GM12878 (cell line): ENCODE measurements around the gene MRRF. TPM values are rescaled to one million over a fixed set of nuclear protein-coding genes. Genes with fewer than 3 reads are reported as not detected.

Experiments
- BCL11A ChIP-seq: IDR thresholded peaks from 2 replicates; pipeline ENCODE4 v1.6.1; 2011; ENCODE audit warnings: low read depth, low read length
- EZH2 ChIP-seq: IDR thresholded peaks from 2 replicates; pipeline ENCODE4 v1.6.1; 2012; ENCODE audit warnings: low read depth, mild to moderate bottlenecking, control low read depth, inconsistent platforms, low read length, borderline replicate concordance; ENCODE audit not compliant: control insufficient read depth
- HDAC6 ChIP-seq: fragments of 200-600 bp; sonication (generic); IDR thresholded peaks from one replicate; pipeline ENCODE4 v1.8.0; 2017; ENCODE audit warnings: antibody characterized with exemption; ENCODE audit not compliant: unreplicated experiment
- IRF4 ChIP-seq: IDR thresholded peaks from 2 replicates; pipeline ENCODE4 v1.6.1; 2011; ENCODE audit warnings: low read depth, low read length
- KLF5 ChIP-seq: fragments of 450-650 bp; IDR thresholded peaks from 2 replicates; pipeline ENCODE4 v1.6.1; 2014; ENCODE audit warnings: mild to moderate bottlenecking; ENCODE audit not compliant: partially characterized antibody
- NRF1 ChIP-seq: conservative IDR thresholded peaks from 2 replicates; pipeline ENCODE4 v1.6.1; 2011; ENCODE audit warnings: mild to moderate bottlenecking, low read depth, low read length, improper control_type of control experiment
- PAX5 ChIP-seq: IDR thresholded peaks from 2 replicates; pipeline ENCODE4 v1.6.1; 2011; ENCODE audit warnings: low read depth, low read length, borderline replicate concordance
- POLR2AphosphoS5 ChIP-seq: IDR thresholded peaks from 2 replicates; pipeline ENCODE4 v1.6.1; 2011; ENCODE audit warnings: mild to moderate bottlenecking, low read length, inconsistent platforms
- RFX5 ChIP-seq: IDR thresholded peaks from 2 replicates; pipeline ENCODE4 v1.6.1; 2011; ENCODE audit warnings: low read depth, low read length, improper control_type of control experiment
- SRF ChIP-seq, 2 experiments: IDR thresholded peaks; 2 replicates each; pipeline ENCODE4 v1.6.1; 2011; ENCODE audit warnings: low read depth in 2 of 2, low read length in 2 of 2, mild to moderate bottlenecking in 1 of 2, moderate library complexity in 1 of 2
- ZNF207 ChIP-seq: fragments of 450-650 bp; IDR thresholded peaks from 2 replicates; pipeline ENCODE4 v1.6.1; 2014; ENCODE audit warnings: antibody characterized with exemption, mild to moderate bottlenecking, borderline replicate concordance
- ZZZ3 ChIP-seq: IDR thresholded peaks from 2 replicates; pipeline ENCODE4 v1.6.1; 2011; ENCODE audit warnings: low read depth; ENCODE audit not compliant: control insufficient read depth, insufficient read length
- polyA plus RNA-seq, 11 experiments: library from polyadenylated mRNA; depleted of rRNA in 4 of 11; unstranded in 6 of 11; stranded (reverse) in 5 of 11; fragments of >200 nt; fragmentation: Nextera tagmentation in 4 of 11; fragmentation: Illumina TruSeq in 1 of 11; extraction: Ambion mirVana in 4 of 11; extraction: Trizol in 1 of 11; gene quantifications; 1 replicate in 1 of 11; 2 replicates in 10 of 11; pipeline versions ENCODE4 v1.2.1 to v1.2.3, GENCODE V29; 2011 to 2016; ENCODE audit warnings: inconsistent platforms in 2 of 11, missing spikeins in 2 of 11, low read depth in 1 of 11
- total RNA-seq, 4 experiments: library from RNA; depleted of rRNA in 3 of 4; stranded (reverse); fragments of >200 nt in 3 of 4; fragmentation: Illumina TruSeq in 1 of 4; extraction: Trizol in 1 of 4; gene quantifications; 2 replicates each; pipeline versions ENCODE4 v1.2.1 to v1.2.3, GENCODE V29; 2013 to 2021
- TF ChIP-seq, protein P1 (sequence below): fragments of 450-650 bp; IDR thresholded peaks from 2 replicates; pipeline ENCODE4 v1.6.1; 2017; ENCODE audit warnings: borderline replicate concordance
- TF ChIP-seq, protein P2 (sequence below): IDR thresholded peaks from 2 replicates; pipeline ENCODE4 v1.6.1; 2012; ENCODE audit warnings: low read depth, low read length, improper control_type of control experiment

The MRRF gene
- total and polyA plus RNA-seq, 10 of the 15 experiments (the other 5 are each of a cell fraction or from before 2014, with no cell fraction given), result 64.8 to 112 (median 76.4) TPM

DNA sequence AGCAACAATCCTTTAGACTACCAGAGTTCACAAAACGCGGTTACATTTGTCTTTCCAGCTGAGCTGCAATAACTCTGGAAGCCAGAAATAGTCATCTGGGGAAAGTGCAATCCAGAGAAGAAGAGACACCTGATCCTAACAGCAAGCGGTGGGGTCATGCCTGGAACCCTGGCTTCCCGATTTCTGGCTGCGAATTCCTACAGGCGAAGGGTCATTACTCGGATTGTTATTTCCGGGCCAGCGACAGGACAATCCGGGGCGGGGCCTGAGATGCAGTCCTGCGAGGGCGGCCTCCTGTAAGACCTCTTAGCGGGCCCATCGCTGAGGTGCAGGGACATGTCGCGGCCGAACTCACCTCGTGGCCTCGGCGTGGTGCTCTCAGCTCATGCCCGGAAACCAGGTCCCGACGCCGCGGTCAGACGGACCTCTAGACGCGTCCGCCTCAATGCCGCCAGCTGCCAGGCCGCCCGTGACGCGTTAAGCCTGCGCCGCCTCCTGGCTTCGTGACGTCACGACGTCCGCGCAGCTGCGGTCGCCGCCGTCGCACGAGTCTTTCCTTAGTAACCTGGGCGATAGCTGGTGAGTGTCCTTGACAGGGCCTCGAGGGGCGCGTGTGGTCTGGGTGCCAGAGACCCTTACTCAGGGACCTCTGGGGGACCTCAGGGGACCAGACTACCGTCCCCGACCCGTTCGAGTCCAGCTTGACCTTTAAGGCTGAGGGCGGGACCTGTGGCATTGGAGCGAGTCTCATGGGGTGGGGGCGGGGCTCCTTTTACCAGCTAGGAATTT lies at the start of gene MRRF, which contains the start of gene RBM18 (continued):
- TF ChIP-seq NRF1 (no peak), HDAC6 (no peak), EZH2 (no peak), BCL11A (no peak), KLF5 (peak; percentile 57), POLR2AphosphoS5 (peak; percentile 83; the same call in 1 of the 2 replicates), ZZZ3 (no peak), RFX5 (peak; percentile 73; the same call in 1 of the 2 replicates), ZNF207 (no peak), SRF (IDR thresholded peaks at IDR 0.05; ENCODE audit: low read depth in 2 of 2, low read length in 2 of 2) (peak; percentile 12 to 75; a peak in 3 of 4 replicates), PAX5 (peak; percentile 70), IRF4 (0 out of 2 replicates have a peak, but pooled peaks have one; percentile 20)
- TF ChIP-seq, protein P1, sequence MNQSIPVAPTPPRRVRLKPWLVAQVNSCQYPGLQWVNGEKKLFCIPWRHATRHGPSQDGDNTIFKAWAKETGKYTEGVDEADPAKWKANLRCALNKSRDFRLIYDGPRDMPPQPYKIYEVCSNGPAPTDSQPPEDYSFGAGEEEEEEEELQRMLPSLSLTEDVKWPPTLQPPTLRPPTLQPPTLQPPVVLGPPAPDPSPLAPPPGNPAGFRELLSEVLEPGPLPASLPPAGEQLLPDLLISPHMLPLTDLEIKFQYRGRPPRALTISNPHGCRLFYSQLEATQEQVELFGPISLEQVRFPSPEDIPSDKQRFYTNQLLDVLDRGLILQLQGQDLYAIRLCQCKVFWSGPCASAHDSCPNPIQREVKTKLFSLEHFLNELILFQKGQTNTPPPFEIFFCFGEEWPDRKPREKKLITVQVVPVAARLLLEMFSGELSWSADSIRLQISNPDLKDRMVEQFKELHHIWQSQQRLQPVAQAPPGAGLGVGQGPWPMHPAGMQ, result no peak
- TF ChIP-seq, protein P2, sequence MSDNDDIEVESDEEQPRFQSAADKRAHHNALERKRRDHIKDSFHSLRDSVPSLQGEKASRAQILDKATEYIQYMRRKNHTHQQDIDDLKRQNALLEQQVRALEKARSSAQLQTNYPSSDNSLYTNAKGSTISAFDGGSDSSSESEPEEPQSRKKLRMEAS, result peak; percentile 79
